NCI-H146 (cell line): Measurements from ENCODE around the gene CLHC1.
A peak's percentile ranks its signal among the peaks of the same experiment; 100 is the strongest.
"Not testable (repeated sequence)": the region's sequence is repeated elsewhere in the genome, so short reads cannot be mapped to it uniquely, and the experiment has no call there.

Source experiments
- DNase-seq: peaks from one replicate; lab custom pipeline; 2025; lab: John Stamatoyannopoulos, UW

The CLHC1 gene

DNA sequence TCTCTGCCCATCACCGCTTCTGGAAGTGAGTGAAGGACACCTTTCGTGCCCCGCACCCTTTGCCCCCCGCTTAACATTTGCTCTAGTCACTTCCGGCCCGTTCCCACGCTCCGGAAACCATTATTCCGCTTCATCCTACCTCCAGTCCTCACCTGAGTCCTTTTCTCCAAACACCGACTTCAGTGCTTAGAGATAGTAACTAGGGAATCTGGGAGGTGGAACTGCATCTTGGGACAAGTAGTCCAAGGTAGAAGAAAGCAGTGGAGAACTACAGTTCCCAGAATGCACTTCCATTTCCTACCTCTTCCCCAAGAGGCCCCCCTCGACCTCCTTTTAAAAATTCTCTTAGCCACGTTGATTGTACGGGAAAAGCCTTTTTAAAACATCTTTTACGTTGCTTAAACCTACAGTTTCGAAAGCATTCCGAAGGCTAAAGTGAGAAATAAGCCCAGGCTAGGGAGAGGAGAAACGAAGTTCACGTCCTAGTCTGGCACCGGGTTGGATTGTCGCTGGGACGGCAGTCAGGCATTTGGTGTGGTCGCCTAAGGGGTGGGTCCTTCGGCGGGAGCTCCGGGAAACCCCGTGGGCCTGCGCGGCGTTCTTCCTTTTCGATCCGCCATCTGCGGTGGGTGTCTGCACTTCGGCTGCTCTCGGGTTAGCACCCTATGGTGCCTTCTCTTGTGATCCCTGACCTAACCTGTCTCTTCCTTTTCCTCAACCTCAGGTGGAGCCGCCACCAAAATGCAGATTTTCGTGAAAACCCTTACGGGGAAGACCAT, at the start of gene CLHC1, which contains the start of gene RPS27A:
CLHC1 (minus strand) TSS at position 210 of the 779 bp plus-strand sequence. CDS start 9,882 bp downstream, outside the sequence.
RPS27A (plus strand) TSS at position 605 of the 779 bp plus-strand sequence; CDS start at position 742, 137 bp downstream.
- DNase-seq, result peak; percentile 96

DNA sequence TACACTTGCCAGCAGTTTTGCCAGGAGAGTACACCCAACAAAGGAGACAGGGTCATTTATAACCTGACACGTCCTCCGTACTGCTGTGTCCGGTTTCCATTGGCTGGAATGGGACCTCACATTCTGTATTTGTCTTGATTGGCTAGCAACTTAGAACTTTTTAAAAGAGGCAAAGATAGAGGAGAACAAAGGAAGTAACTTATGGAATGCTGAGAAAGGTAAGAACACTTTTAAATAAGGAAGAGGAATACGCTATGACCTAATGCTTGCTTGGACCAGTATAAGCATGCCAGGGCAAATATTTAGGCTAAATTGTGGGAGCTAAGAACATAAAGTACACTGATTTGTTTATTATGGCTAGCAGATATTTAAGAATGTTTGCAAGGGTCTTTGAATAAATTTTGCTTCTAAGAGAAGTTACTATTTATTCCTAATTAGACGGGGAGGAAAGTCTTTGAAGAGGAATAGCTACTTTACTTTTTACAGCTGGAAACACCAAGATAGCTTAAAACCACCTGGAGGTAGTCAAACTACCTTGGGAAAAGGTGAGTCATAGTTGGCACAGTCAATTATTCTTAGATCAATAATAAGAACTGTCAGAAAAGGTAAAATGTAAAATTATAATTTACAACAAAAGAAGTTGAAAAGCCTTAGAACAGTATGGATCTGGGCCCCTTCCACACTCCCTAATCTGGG, 48.9 kb upstream of the CLHC1 start:
- DNase-seq, result not testable (repeated sequence)

DNA sequence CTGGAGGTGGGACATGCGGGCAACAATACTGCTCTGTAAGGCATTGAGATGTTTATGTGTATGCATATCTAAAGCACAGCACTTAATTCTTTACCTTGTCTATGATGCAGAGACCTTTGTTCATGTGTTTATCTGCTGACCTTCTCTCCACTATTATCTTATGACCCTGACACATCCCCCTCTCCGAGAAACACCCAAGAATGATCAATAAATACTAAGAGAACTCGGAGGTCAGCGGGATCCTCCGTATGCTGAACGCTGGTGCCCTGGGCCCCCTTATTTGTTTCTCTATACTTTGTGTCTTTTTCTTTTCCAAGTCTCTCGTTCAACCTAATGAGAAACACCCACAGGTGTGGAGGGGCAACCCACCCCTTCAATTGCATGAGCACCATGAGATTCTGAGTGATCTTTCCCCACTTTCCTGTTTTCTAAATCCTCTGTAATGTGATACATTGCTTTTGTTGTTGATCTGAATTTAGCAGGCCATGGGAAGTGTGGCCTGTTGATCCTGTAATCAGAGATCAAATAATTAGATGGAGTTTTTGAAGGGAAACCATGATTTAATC, 47.8 kb upstream of the CLHC1 start:
- not testable (repeated sequence) for DNase-seq

DNA sequence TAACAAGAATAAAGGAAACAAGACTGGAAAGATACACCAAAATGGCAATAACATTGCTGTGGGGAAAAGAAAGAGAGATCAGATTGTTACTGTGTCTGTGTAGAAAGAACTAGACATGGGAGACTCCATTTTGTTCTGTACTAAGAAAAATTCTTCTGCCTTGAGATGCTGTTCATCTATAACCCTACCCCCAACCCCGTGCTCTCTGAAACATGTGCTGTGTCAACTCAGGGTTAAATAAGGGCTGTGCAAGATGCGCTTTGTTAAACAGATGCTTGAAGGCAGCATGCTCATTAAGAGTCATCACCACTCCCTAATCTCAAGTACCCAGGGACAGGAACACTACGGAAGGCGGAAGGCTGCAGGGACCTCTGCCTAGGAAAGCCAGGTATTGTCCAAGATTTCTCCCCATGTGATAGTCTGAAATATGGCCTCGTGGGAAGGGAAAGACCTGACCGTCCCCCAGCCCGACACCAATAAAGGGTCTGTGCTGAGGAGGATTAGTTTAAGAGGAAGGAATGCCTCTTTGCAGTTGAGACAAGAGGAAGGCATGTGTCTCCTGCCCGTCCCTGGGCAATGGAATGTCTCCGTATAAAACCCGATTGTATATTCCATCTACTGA, 47.2 kb upstream of the CLHC1 start:
- not testable (repeated sequence) for DNase-seq

DNA sequence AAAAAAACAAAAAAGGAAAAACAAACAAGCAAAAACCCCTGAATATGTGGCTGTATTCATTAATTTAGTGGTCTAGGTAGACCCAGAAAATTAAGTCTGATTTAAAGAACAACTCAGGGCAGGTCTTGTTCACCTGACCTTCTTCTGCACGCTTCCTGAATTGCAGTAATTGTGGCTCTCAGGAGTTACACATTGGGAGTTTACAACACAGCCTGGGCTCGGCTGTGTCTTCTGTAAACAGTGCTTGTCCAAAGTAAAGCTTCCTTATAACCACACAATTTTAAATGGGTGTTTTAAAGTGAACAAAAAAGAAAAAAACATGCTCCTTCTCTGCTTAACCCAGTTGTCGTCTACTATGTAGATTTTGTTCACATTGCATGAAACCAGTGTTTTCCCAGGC, 45.2 kb upstream of the CLHC1 start:
- DNase-seq, result no peak

DNA sequence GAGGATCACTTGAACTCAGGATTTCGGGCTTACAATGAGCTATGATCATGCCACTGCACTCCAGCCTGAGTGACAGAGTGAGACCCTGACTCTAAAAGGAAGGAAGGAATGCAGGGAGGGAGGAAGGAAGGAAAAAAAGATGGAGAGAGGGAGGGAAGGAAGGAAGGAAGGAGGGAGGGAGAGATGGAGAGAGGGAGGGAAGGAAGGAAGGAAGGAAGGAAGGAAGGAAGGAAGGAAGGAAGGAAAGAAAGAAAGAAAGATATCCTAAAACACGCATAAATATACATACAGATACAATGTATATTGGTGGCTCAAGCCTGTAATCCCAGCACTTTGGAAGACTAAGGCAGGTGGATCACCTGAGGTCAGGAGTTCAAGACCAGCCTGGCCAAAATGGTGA, 42.3 kb upstream of the CLHC1 start:
- DNase-seq, result not testable (repeated sequence)

DNA sequence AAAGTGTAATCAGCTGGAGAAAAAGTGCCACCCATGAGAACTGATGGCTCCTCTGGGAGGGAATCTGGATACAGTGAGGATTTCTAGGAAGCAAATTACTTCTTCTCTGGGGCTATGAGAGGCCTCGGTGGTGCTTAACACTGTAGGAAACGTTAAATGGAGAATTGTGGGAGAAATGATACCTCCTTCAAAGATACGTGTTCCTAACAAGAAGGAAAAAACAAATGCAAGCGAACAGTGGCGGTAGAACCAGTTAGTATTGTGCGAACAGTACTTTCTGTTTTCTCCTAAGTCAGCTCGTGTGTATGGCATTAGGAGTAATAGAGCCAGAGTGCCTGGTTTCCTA, 37.5 kb upstream of the CLHC1 start:
- DNase-seq, result no peak

DNA sequence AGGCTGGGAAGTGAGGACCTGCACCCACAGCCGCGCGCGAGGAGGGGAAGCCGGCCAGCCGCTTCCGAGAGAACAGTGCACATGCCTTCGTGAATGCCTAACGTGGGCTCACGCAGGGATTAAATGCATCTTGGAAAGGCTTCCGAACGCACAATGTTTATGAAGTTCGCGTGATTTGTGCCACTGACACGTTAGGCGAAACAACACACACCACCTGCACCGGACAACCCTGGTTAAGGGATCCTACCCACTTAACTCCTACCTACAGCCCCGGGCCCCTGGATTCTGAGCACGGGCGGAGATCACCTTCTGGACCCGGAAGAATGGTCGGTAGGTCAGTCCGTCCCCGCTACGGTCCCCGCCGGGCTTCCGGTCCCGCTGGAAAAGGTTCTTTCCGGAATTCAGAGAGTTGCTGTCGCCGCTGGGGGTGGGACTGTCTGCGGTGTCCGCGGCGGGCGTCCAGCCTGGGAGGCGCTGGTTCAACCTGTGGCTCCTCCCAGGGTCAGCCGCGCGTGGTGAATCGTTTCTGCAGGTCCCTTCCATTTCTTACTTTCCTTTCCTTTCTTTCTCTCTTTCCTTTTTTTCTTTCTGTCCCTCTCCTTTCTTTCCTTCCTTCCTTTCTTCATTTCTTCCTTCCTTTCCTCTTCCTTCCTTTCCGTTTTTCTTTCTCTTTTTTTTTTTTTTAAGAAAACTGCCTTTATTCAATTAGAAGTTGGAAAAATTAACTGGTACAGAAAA, 37.0 kb upstream of the CLHC1 start, which contains the start of gene MTIF2:
MTIF2 (minus strand) TSS at position 325 of the 738 bp plus-strand sequence. CDS start 5,373 bp downstream, outside the sequence.
- DNase-seq, result peak; percentile 89

DNA sequence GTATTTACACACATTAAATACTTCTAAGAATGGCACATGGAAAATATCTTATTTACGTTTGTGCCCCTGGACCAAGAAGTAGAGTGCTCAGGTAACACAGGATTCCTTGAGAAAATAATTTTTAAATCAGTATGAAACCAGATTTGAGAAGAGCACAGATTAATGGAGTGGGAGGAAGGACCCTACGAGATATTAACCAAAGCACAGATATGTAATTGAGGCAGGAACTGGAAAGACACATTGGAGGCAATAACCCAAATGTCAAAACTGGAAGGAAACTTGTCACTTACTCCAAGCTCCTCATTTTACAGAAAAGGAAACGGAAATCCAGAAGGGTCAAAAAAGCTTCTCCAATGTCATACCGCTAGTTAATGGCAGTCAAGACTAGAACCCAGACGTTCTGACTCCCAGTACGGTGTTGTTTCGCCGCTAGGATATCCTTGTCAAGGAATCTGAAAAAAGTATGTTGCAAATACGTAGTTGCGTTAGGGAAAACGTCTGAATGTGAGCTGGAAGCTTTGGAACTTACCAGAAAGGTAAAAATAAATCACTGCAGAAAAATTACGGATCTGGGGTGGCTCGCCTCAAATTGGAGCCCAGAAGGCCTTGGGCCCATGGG, 36.3 kb upstream of the CLHC1 start:
- no peak for DNase-seq

DNA sequence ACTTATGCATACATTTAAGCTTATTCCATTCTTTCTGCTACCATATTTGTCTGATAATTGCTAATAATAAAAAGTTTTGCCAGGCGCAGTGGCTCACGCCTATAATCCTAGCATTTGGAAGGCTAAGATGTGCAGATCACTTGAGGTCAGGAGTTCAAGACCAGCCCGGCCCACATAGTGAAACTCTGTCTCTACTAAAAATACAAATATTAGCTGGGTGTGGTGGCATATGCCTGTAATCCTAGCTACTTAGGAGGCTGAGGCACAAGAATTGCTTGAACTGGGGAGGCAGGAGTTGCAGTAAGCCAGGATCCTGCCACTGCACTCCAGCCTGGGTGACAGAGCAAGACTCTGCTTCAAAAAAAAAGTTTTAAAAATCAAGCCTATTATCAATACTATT, 27.5 kb upstream of the CLHC1 start:
- DNase-seq, result not testable (repeated sequence)

DNA sequence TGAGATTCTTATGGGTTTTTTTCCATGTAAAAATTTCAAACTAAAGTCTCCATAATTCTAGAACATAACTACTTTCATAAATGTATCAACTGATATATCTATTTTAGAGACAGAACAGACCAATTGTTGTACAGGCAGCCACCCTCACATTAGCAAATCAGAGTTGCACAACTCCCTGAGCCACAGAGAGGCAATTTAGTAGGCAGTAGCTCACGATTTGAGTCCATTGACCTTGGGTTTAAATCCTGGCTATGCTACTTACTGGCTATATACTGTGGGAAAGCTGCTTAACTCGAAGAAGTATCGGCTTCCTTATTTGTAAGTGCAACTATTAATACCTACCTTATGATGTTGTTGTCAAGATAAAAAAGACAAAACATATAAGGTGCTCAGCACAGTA, 20.7 kb upstream of the CLHC1 start:
- DNase-seq, result no peak

DNA sequence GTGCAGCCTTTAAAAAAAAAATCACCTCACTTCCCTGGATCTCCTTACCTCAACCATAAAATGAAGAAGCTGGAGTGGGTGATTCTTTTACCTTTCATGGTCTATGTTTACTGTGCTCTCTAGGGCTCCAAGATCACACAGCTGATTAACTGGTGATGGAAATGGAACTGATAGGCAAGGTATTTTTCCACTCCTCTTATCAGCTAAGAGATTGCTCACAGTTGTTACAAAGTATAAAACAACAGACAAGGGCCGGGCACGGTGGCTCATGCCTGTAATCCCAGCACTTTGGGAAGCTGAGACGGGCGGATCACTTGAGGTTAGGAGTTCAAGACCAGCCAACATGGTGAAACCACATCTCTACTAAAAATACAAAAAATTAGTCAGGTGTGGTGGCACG, 14.9 kb upstream of the CLHC1 start:
- no peak for DNase-seq

DNA sequence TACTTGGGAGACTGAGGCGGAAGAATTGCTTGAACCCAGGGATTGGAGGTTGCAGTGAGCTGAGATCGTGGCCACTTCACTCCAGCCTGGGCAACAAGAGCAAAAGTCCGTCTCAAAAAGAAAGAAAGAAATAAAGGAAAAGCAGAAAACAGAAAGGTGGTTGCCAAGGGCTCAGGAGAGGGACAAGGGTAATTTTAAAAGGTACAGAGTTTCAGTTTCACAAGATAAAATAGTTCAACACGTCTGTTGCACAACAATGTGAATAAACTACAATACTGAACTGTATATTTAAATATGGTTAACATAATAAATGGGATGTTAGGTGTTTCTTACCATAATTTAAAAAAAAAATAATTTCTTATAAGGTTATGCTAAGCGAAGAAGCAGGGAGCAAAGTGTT, 13.3 kb upstream of the CLHC1 start:
- no peak for DNase-seq

DNA sequence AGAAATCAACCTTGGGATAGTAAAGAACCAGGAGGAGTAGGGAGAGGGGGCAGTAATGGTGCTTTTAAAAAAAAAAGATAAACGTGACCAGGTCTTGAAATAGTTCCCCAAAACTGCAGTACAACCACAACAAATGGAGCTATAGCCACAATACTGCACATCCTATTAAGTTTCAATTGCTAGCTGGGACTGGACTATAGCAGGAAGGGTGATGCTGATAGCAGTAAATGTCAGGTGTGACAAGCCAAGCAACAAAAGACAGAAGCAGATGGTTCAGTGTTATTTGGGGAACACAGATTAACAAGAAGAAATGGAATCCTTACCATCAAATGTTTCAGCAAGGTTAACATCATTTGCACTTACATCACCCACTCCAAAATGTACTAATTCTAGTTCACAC, 10.5 kb upstream of the CLHC1 start:
- no peak for DNase-seq

DNA sequence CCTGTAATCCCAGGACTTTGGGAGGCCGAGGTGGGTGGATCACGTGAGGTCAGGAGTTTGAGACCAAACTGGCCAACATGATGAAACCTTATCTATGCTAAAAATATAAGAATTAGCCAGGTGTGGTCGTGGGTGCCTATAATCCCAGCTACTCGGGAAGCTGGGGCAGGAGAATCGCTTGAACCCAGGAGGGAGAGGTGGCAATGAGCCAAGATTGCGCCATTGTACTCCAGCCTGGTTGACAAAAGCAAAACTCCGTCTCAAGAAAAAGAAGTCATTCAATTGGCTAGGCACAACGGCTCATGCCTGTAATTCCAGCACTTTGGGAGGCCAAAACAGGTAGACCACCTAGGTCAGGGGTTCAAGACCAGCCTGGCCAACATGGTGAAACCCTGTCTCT, 9.5 kb upstream of the CLHC1 start:
- DNase-seq, result not testable (repeated sequence)

DNA sequence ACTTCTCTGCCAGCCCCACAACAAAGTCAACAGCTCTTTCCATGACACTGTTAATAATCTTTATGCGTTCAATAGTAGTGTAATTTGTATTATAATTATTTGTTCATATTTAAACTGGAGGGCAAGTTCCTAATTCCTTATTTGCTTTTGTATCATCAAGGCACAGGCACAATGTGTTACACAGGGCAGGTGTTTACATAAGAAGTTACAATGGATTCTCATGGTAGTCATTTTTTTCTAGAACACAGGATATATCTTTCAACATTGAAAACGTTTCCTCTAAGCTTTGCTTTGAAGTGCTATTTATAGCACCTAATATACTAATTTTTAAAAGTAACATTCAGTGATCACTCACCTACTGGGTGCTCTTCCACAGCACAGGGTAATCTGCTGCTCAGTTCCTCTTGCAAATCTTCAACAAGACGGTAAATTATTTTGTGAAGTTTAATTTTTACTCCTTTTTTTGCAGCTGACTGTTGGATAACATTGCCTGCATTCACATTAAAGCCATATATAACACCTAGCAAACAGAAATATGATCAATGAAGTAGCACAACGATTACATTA, 7.6 kb upstream of the CLHC1 start:
- peak; percentile 73 for DNase-seq

DNA sequence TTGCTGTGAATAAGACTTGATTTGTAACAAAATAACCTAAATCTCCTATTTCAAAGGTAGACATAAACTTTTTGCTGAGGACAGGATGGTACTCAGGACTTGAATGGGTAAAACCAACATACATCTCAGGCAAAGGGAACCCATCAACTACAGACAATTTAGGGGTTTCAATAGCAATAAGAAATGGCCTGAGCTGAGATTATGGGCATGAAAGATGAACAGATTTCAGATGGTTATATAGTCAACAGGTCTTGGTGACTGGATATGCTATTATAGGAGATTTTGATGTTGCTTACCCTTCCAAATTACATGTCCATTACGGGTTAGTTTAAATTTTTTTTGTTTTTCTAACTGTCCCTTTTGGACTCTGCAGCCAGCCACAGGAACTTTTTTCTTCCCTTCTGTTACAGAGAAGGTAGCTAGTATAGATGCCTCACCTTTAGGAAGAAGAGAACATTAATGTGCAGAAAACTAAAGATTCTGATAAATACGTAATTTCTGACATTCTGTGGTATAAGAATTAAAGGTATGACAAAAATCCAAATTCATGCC, 5.0 kb upstream of the CLHC1 start:
- DNase-seq, result no peak

DNA sequence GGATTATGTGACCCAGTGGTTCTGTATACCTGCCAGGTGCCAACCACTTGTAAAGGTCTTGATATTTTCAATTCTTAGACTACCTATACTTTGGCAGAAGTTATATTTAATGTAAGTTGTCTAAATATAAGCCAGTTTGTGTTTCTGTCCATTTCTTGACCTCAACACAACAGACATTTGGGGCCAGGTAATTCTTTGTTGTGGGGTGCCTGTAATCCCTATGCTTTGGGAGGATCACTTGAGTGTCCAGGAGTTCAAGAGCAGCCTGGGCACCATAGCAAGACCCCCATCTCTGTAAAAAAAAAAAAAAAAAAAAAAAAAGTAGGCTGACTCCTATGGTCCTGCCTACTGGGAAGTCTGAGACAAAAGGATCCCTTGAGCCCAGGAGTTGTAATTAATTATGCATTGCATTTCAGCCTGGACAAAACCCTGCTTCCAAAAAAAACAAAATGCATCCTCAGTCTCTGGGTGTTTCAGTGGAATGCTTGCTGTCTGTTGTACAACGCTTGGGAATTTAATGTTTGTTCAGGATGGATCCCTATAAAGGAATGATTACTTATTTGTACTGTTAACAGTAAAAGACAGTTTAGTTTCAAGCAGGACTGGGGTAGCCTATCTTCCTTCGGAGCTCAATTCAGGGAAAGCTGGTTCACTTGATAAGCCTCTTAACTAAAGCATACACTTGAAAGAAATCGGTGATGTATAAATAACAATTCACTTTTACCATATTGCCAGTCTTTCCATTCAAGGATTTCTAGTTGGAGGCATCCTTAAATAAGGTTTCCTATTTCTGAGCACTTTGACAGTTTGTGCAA, 3.8 kb upstream of the CLHC1 start:
- no peak for DNase-seq

DNA sequence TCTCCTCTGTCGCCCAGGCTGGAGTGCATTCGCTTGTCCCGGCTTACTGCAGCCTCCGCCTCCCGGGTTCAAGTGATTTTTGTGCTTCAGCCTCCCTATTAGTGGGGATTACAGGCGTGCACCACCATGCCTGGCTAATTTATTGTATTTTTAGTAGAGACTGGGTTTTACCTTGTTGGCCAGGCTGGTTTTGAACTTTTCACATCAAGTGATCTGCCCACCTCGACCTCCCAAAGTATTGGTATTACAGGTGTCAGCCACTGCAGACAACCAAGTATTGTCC, 1.5 kb upstream of the CLHC1 start:
- DNase-seq, result no peak
